ENCODE results near the gene TGM1. TPM values are rescaled to one million over a fixed set of nuclear protein-coding genes. Genes with fewer than 3 reads are reported as not detected.

Gene TGM1
- total and polyA plus RNA-seq, 2 donors (not counting 1 experiment from before 2014, with no cell fraction given): 0.83 to 1.4 TPM

DNA sequence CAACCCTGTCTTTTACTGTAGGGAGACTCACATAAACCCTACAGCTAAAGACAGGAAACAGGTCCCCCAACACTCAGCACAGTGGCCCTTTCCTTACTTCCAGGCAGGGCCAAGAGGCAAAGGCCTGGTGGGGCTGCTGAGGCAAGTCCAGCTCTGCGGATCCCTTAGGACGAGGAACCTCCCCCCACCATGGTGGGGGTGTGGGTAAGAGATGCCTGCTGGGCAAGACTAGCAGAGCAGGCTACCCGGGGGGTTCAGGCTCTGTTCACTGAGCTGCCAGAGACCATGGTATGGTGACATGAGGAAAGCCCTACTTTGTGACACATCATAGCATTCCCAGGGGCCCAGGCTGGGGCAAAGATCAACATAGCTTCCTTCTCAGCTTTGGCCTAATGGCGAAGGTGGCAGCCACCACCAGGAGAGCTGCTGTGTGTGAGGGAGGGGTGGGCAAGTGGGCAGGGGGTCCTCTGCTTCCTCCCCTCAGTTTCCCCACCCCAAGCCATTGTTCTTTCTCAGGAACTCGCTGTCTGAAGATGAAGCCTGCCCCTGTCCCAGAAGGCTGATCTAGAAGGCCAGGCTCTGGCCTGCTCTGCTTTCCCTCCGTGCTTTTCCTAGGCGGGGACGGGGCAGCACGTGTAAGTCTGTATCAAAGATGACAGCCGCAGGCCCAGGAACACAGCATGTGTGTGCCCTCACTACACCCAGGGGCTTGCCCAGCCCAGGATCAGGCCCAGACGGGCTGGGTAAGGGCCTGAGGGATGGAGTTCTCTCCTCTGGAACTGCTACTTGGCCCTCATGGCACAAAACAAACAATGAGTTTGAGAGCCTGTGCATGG, 10.5 kb downstream of the TGM1 start:
- Histone ChIP-seq H3K4me1 (ENCODE audit: control insufficient read depth, extremely low read depth, insufficient read depth, low read length) (no peaks in the 10 kb centered on the region), H3K27ac (ENCODE audit: insufficient read depth, low read length) (no peak overlapping the region), H3K36me3 (ENCODE audit: control insufficient read depth, insufficient read depth, low read length) (no peaks in the 10 kb centered on the region), H3K27me3 (ENCODE audit: control insufficient read depth, insufficient read depth, low read length) (no peaks in the 10 kb centered on the region), H3K79me2 (ENCODE audit: control insufficient read depth, insufficient read depth, low read length) (no peaks in the 10 kb centered on the region), H3K9me3 (ENCODE audit: control insufficient read depth, insufficient read depth, low read depth, low read length) (no peaks in the 10 kb centered on the region), H4K20me1 (ENCODE audit: control insufficient read depth, extremely low read depth, insufficient read depth, low read length) (no peaks in the 10 kb centered on the region), H3K4me2 (ENCODE audit: extremely low read depth, insufficient read depth, low read length) (no peak overlapping the region), H3K4me3 (replicated peaks in 1 of 4; ENCODE audit: control extremely low read depth in 1 of 4, insufficient read depth in 1 of 4, low read depth in 3 of 4, low read length in 4 of 4) (no peak overlapping the region), H3K9ac (ENCODE audit: insufficient read depth, low read length) (no peak overlapping the region), H2AFZ (ENCODE audit: low read length) (no peak overlapping the region)
- DNase-seq (ENCODE audit: low read depth in 2 of 2): no peak
- no peak for TF ChIP-seq EZH2 (IDR thresholded peaks at IDR 0.05; ENCODE audit: low read length, missing control alignments)
- no peak for TF ChIP-seq CTCF (conservative IDR thresholded peaks at IDR 0.05 in 1 of 2, IDR thresholded peaks at IDR 0.05 in 1 of 2; ENCODE audit: low read depth in 1 of 2, low read length in 2 of 2)

DNA sequence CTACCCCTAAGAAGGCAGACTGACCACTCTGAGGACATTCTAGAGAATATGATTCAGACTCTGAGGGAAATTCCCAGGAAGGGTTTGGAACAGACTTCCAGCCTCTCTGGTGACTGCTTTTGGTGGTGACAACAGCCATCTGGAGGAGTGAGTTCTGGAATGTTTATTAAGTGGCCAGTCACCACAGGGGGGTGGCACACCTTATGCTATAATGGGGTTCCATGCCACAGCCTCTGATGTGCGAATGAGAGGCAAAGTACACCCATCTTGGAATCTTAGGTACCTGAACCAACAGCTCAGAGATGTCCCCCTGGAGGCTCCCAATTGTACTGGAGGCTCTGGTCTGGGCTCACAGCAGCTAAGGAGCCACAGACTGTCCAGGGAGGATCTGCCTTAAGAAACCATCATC, 11.1 kb downstream of the TGM1 start:
- peak in 1 of 2 donors; percentile 65 for DNase-seq (ENCODE audit: low read depth in 2 of 2)
- Histone ChIP-seq H3K4me3 (replicated peaks in 1 of 4; ENCODE audit: control extremely low read depth in 1 of 4, insufficient read depth in 1 of 4, low read depth in 3 of 4, low read length in 4 of 4) (no peak overlapping the region), H3K9me3 (ENCODE audit: control insufficient read depth, insufficient read depth, low read depth, low read length) (no peaks in the 10 kb centered on the region), H3K27me3 (ENCODE audit: control insufficient read depth, insufficient read depth, low read length) (no peaks in the 10 kb centered on the region), H3K79me2 (ENCODE audit: control insufficient read depth, insufficient read depth, low read length) (no peaks in the 10 kb centered on the region), H3K36me3 (ENCODE audit: control insufficient read depth, insufficient read depth, low read length) (no peaks in the 10 kb centered on the region), H3K9ac (ENCODE audit: insufficient read depth, low read length) (no peak overlapping the region), H4K20me1 (ENCODE audit: control insufficient read depth, extremely low read depth, insufficient read depth, low read length) (no peaks in the 10 kb centered on the region), H2AFZ (ENCODE audit: low read length) (no peak overlapping the region), H3K27ac (ENCODE audit: insufficient read depth, low read length) (no peak overlapping the region), H3K4me2 (ENCODE audit: extremely low read depth, insufficient read depth, low read length) (no peak overlapping the region), H3K4me1 (ENCODE audit: control insufficient read depth, extremely low read depth, insufficient read depth, low read length) (peaks cover 2% of the 10 kb centered on the region)
- TF ChIP-seq CTCF (conservative IDR thresholded peaks at IDR 0.05 in 1 of 2, IDR thresholded peaks at IDR 0.05 in 1 of 2; ENCODE audit: low read depth in 1 of 2, low read length in 2 of 2): no peak
- TF ChIP-seq EZH2 (IDR thresholded peaks at IDR 0.05; ENCODE audit: low read length, missing control alignments): no peak

DNA sequence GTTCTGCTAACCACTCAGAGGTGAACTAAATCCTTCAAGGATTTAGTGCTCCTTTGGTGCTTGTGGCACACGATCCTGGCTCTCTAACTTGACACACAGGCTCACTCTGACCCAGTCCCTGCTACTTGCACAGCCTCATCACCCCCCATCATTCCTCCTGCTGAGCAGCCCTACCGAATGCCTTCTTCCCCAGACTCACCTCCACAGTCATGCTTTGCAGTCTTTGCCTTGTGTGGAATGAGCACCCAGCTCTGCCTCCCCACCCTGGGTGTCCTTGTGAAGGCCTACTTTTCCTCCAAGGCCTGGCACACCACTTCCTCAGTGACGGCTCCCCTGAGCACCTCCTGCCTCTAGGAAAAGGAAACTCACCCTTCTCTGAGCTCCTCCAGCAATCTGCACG, 12.6 kb downstream of the TGM1 start:
- TF ChIP-seq EZH2 (IDR thresholded peaks at IDR 0.05; ENCODE audit: low read length, missing control alignments): no peak
- no peak for TF ChIP-seq CTCF (conservative IDR thresholded peaks at IDR 0.05 in 1 of 2, IDR thresholded peaks at IDR 0.05 in 1 of 2; ENCODE audit: low read depth in 1 of 2, low read length in 2 of 2)

More for the DNA sequence above, 12.6 kb downstream of the TGM1 start:
- H2AFZ ChIP-seq (ENCODE audit: low read length): no peak overlapping the region
- H3K36me3 ChIP-seq (ENCODE audit: control insufficient read depth, insufficient read depth, low read length): no peaks in the 10 kb centered on the region
- H3K9ac ChIP-seq (ENCODE audit: insufficient read depth, low read length): no peak overlapping the region
- H3K4me1 ChIP-seq (ENCODE audit: control insufficient read depth, extremely low read depth, insufficient read depth, low read length): peaks cover 2% of the 10 kb centered on the region
- no peaks in the 10 kb centered on the region for H4K20me1 ChIP-seq (ENCODE audit: control insufficient read depth, extremely low read depth, insufficient read depth, low read length)
- H3K9me3 ChIP-seq (ENCODE audit: control insufficient read depth, insufficient read depth, low read depth, low read length): no peaks in the 10 kb centered on the region
- H3K4me3 ChIP-seq (replicated peaks in 1 of 4; ENCODE audit: control extremely low read depth in 1 of 4, insufficient read depth in 1 of 4, low read depth in 3 of 4, low read length in 4 of 4): no peak overlapping the region
- no peak for DNase-seq (ENCODE audit: low read depth in 2 of 2)
- no peak overlapping the region for H3K27ac ChIP-seq (ENCODE audit: insufficient read depth, low read length)
- H3K79me2 ChIP-seq (ENCODE audit: control insufficient read depth, insufficient read depth, low read length): no peaks in the 10 kb centered on the region
- no peaks in the 10 kb centered on the region for H3K27me3 ChIP-seq (ENCODE audit: control insufficient read depth, insufficient read depth, low read length)
- H3K4me2 ChIP-seq (ENCODE audit: extremely low read depth, insufficient read depth, low read length): no peak overlapping the region
